ENCODE results near the gene APBA1. TPM values are rescaled to one million over a fixed set of nuclear protein-coding genes. Genes with fewer than 3 reads are reported as not detected.
"Not testable (repeated sequence)": the region's sequence is repeated elsewhere in the genome, so short reads cannot be mapped to it uniquely, and the experiment has no call there.

Gene APBA1
- total RNA-seq, 5 donors from 2014 or later (not counting 1 experiment from before 2014, with no cell fraction given) = 0.51 to 1.8 (median 0.78) TPM

DNA sequence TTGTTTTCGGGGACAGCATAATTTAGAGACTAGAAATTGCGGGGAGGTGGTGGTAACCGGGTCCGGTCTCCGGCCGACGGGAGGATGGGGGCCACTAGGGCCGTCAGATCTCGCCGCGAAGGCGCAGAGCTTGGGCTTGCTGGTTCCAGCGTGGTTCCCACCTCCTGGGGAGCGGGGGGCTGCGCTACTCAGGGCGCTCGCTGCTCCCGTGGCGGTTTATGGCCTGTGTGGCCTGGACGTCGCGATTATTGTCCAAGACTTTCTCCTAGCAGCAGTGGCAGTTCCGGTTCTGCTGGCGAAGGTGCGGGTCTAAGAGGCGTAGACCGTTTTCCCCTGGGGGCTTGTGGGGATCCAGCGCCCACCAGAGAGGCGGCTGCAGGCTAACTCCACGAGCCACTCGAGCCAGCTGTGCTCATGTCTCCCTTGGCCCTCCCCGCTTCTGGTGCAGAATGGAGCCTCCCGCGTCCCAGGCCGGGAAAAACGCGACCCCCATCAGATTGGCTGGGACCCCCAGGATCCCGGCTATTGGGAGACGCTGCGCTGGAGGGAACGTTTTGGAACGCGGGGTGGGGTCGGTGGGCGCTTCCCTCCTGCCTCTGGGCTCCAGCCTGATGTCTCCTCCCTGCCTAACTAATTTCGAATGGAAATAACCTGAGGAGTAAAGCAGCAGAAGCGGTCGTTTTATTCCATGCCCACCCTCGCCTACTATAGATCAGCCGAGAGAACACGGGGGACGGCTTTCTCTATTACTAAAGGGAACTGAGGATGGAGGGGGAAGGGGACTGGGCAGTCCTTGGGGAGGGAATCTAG lies 260.0 kb downstream of the APBA1 start:
- no peaks in the 10 kb centered on the region for H3K36me3 ChIP-seq (ENCODE audit: control insufficient read depth in 2 of 2, extremely low read depth in 1 of 2, insufficient read depth in 1 of 2, low read length in 1 of 2)
- Mint-ChIP-seq H3K36me3 (no peaks in the 10 kb centered on the region), H3K4me3 (no peak overlapping the region), H3K27ac (no peak overlapping the region), H3K9me3 (no peaks in the 10 kb centered on the region), H3K27me3 (peaks cover 3 to 5% of the 10 kb centered on the region in 2 donors), H3K4me1 (no peaks in the 10 kb centered on the region)
- peaks cover 0 to 7% of the 10 kb centered on the region in 2 experiments for H3K27me3 ChIP-seq (replicated peaks in 1 of 2; ENCODE audit: control insufficient read depth in 2 of 2, extremely low read depth in 1 of 2, insufficient read depth in 2 of 2, low read length in 1 of 2)
- H3K9me3 ChIP-seq = no peaks in the 10 kb centered on the region
- ChIA-PET POLR2A (no interaction called here), CTCF (interaction anchor here in 1 of 2 donors (0.7 to 1.1 kb wide), 2 partner anchors 10 to 376 kb away, joined by 5 to 6 read pairs; partner anchors contain the start of gene FXN)
- no peak for DNase-seq
- H3K4me3 ChIP-seq (ENCODE audit: control insufficient read depth in 1 of 2, extremely low read depth in 1 of 2, low read length in 1 of 2) = no peak overlapping the region
- H3K27ac ChIP-seq (ENCODE audit: low read length) = no peak overlapping the region
- H3K4me1 ChIP-seq (ENCODE audit: control insufficient read depth in 1 of 2, extremely low read depth in 1 of 2, insufficient read depth in 2 of 2, low read length in 2 of 2) = no peaks in the 10 kb centered on the region
- 74% methylated on average over 47 of the region's 52 CpGs for WGBS (ENCODE audit: insufficient coverage)
- no peak for ATAC-seq (replicated peaks in 1 of 4)

DNA sequence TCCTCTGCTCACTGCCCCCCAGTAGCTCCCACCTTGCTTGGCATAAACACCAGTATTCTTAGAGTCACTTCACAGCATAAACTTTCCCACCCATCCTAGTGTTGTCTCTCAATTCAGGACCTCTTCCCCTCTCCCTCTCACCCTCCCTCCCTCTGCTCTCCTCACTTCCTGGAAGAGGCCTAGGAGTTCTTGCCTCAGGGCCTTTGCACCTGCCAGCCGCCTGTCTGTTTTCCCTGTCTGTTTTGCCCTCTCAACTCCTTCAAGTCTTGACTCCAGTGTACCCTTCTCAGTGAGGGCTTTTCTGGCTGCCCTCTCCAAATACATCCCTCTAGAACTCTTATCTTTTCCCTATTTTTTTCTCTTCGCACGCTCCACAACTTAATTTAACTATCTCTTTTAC lies 260.9 kb downstream of the APBA1 start:
- no peaks in the 10 kb centered on the region for H3K36me3 Mint-ChIP-seq
- CTCF ChIA-PET = no interaction called here
- Histone ChIP-seq H3K27ac (ENCODE audit: low read length) (no peak overlapping the region), H3K27me3 (replicated peaks in 1 of 2; ENCODE audit: control insufficient read depth in 2 of 2, extremely low read depth in 1 of 2, insufficient read depth in 2 of 2, low read length in 1 of 2) (peaks cover 0 to 7% of the 10 kb centered on the region in 2 experiments), H3K9me3 (no peaks in the 10 kb centered on the region), H3K4me1 (ENCODE audit: control insufficient read depth in 1 of 2, extremely low read depth in 1 of 2, insufficient read depth in 2 of 2, low read length in 2 of 2) (no peaks in the 10 kb centered on the region), H3K36me3 (ENCODE audit: control insufficient read depth in 2 of 2, extremely low read depth in 1 of 2, insufficient read depth in 1 of 2, low read length in 1 of 2) (no peaks in the 10 kb centered on the region), H3K4me3 (ENCODE audit: control insufficient read depth in 1 of 2, extremely low read depth in 1 of 2, low read length in 1 of 2) (no peak overlapping the region)
- H3K27ac Mint-ChIP-seq = no peak overlapping the region
- H3K9me3 Mint-ChIP-seq = no peaks in the 10 kb centered on the region
- H3K27me3 Mint-ChIP-seq = peaks cover 3 to 5% of the 10 kb centered on the region in 2 donors
- no peak for DNase-seq
- H3K4me3 Mint-ChIP-seq = no peak overlapping the region
- ATAC-seq (replicated peaks in 1 of 4) = no peak
- WGBS (ENCODE audit: insufficient coverage) = 82% methylated on average over 1 of the region's 3 CpGs
- H3K4me1 Mint-ChIP-seq = no peaks in the 10 kb centered on the region
- POLR2A ChIA-PET = no interaction called here

DNA sequence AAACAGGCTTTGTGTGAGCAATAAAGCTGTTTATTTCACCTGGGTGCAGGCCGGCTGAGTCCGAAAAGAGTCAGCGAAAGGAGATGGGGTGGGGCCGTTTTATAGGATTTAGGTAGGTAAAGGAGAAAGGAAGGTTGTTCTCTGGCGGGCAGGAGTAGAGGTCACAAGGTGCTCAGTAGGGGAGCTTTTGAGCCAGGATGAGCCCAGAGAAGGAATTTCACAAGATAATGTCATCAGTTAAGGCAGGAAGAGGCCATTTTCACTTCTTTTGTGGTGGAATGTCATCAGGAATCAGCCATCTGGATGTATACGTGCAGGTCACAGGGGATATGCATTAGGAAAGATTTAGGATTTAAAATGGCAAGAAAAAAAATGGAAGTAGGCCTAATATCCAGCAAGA lies 262.2 kb downstream of the APBA1 start:
- H3K4me1 ChIP-seq (ENCODE audit: control insufficient read depth in 1 of 2, extremely low read depth in 1 of 2, insufficient read depth in 2 of 2, low read length in 2 of 2); H3K27me3 ChIP-seq (replicated peaks in 1 of 2; ENCODE audit: control insufficient read depth in 2 of 2, extremely low read depth in 1 of 2, insufficient read depth in 2 of 2, low read length in 1 of 2); CTCF ChIA-PET; H3K27ac ChIP-seq (ENCODE audit: low read length); H3K4me3 ChIP-seq (ENCODE audit: control insufficient read depth in 1 of 2, extremely low read depth in 1 of 2, low read length in 1 of 2); H3K27ac Mint-ChIP-seq; H3K36me3 ChIP-seq (ENCODE audit: control insufficient read depth in 2 of 2, extremely low read depth in 1 of 2, insufficient read depth in 1 of 2, low read length in 1 of 2); H3K9me3 Mint-ChIP-seq; H3K36me3 Mint-ChIP-seq; H3K9me3 ChIP-seq; POLR2A ChIA-PET; DNase-seq; H3K4me1 Mint-ChIP-seq; ATAC-seq (replicated peaks in 1 of 4); H3K4me3 Mint-ChIP-seq; H3K27me3 Mint-ChIP-seq: not testable (repeated sequence)
- 87% methylated on average over 6 of the region's 6 CpGs for WGBS (ENCODE audit: insufficient coverage)

GRCh38 chr9:69400470-69400869 lies 271.7 kb downstream of the APBA1 start:
- no peak overlapping the region for H3K4me3 Mint-ChIP-seq
- H3K27me3 Mint-ChIP-seq = peaks cover 8 to 20% of the 10 kb centered on the region in 2 donors
- H3K36me3 Mint-ChIP-seq = no peaks in the 10 kb centered on the region
- DNase-seq = no peak
- ChIA-PET CTCF (no interaction called here), POLR2A (no interaction called here)
- no peaks in the 10 kb centered on the region for H3K9me3 ChIP-seq
- no peak for ATAC-seq (replicated peaks in 1 of 4)
- H3K27ac ChIP-seq (ENCODE audit: low read length) = no peak overlapping the region
- H3K27ac Mint-ChIP-seq = no peak overlapping the region
- H3K4me1 Mint-ChIP-seq = no peaks in the 10 kb centered on the region
- no peaks in the 10 kb centered on the region for H3K36me3 ChIP-seq (ENCODE audit: control insufficient read depth in 2 of 2, extremely low read depth in 1 of 2, insufficient read depth in 1 of 2, low read length in 1 of 2)
- no peaks in the 10 kb centered on the region for H3K4me1 ChIP-seq (ENCODE audit: control insufficient read depth in 1 of 2, extremely low read depth in 1 of 2, insufficient read depth in 2 of 2, low read length in 2 of 2)
- H3K27me3 ChIP-seq (replicated peaks in 1 of 2; ENCODE audit: control insufficient read depth in 2 of 2, extremely low read depth in 1 of 2, insufficient read depth in 2 of 2, low read length in 1 of 2) = peaks cover 0 to 3% of the 10 kb centered on the region in 2 experiments
- WGBS (ENCODE audit: insufficient coverage) = no CpG with 5 or more reads among the region's 1 CpG
- H3K9me3 Mint-ChIP-seq = peaks cover 0 to 3% (median 0%) of the 10 kb centered on the region in 3 donors
- no peak overlapping the region for H3K4me3 ChIP-seq (ENCODE audit: control insufficient read depth in 1 of 2, extremely low read depth in 1 of 2, low read length in 1 of 2)

DNA sequence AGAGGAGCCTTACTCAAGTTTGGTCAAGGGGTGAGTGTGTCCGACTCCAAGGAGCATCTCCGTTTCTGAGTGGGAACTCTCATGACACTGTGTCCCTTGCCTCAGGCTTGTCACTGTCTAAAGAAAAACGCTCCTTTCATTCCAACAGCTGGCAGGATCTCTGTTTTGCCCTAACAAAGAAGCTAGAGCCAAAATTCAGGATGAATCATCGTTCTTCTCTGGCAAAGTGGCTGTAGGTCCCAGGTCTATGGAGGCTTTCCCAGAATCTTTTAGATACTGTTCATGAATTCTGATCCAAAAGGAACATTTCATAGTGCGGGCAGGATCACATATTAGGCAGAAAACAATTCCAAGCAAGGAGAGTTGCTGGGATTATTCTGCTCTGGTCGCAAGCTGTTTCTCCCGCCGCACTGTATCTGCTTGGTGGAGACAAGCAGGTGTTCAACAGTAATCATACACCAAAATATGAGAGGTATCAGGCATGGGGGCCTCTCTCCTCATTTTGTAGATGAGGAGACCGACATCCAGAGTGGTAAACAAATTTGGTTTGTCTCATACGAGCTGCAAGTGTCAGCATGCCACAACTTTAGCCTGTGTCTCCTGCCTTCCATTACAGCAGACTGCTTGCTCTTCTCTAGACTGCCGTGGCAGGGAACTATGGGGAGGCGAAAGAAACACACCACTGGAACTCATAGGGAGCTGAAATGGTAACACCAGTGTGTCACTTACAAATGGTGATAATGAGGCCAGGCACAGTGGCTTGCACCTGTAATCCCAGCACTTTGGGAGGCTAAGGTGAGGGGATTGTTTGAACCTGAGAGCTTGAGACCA lies 274.6 kb downstream of the APBA1 start:
- ChIA-PET POLR2A (no interaction called here), CTCF (no interaction called here)
- H3K27me3 Mint-ChIP-seq = peaks cover 6 to 10% of the 10 kb centered on the region in 2 donors
- H3K4me3 ChIP-seq (ENCODE audit: control insufficient read depth in 1 of 2, extremely low read depth in 1 of 2, low read length in 1 of 2) = no peak overlapping the region
- H3K27ac ChIP-seq (ENCODE audit: low read length) = no peak overlapping the region
- no peaks in the 10 kb centered on the region for H3K4me1 Mint-ChIP-seq
- no peaks in the 10 kb centered on the region for H3K36me3 ChIP-seq (ENCODE audit: control insufficient read depth in 2 of 2, extremely low read depth in 1 of 2, insufficient read depth in 1 of 2, low read length in 1 of 2)
- peaks cover 0 to 3% (median 0%) of the 10 kb centered on the region in 3 donors for H3K9me3 Mint-ChIP-seq
- H3K4me3 Mint-ChIP-seq = no peak overlapping the region
- no peaks in the 10 kb centered on the region for H3K4me1 ChIP-seq (ENCODE audit: control insufficient read depth in 1 of 2, extremely low read depth in 1 of 2, insufficient read depth in 2 of 2, low read length in 2 of 2)
- no peaks in the 10 kb centered on the region for H3K36me3 Mint-ChIP-seq
- no peak for ATAC-seq (replicated peaks in 1 of 4)
- 69% methylated on average over 6 of the region's 12 CpGs for WGBS (ENCODE audit: insufficient coverage)
- no peak overlapping the region for H3K27ac Mint-ChIP-seq
- H3K27me3 ChIP-seq (replicated peaks in 1 of 2; ENCODE audit: control insufficient read depth in 2 of 2, extremely low read depth in 1 of 2, insufficient read depth in 2 of 2, low read length in 1 of 2) = peaks cover 0 to 6% of the 10 kb centered on the region in 2 experiments
- no peak for DNase-seq
- H3K9me3 ChIP-seq = no peaks in the 10 kb centered on the region

DNA sequence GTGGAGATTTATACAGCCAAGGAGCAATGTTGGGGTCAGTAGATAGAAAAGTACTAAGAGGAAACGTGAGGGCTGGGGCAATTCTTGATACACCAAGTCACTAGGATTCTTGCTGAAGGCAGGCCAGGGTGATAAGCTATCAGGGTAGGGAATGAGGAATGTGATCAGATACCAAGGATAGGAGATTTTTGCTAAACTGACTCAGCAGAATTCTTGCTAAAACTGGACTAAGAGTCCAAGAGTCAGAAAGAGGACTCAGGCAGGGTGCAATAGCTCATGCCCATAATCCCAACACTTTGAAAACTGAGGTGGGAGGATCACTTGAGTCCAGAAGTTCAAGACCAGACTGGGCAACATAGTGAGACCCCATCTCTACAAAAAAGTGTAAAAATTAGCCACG lies 275.4 kb downstream of the APBA1 start:
- Mint-ChIP-seq H3K4me3 (no peak overlapping the region), H3K27ac (no peak overlapping the region), H3K4me1 (no peaks in the 10 kb centered on the region), H3K36me3 (no peaks in the 10 kb centered on the region), H3K9me3 (peaks cover 0 to 2% (median 0%) of the 10 kb centered on the region in 3 donors), H3K27me3 (peaks cover 6 to 17% of the 10 kb centered on the region in 2 donors)
- ATAC-seq (replicated peaks in 1 of 4) (no peak), DNase-seq (no peak)
- no peaks in the 10 kb centered on the region for H3K4me1 ChIP-seq (ENCODE audit: control insufficient read depth in 1 of 2, extremely low read depth in 1 of 2, insufficient read depth in 2 of 2, low read length in 2 of 2)
- CTCF ChIA-PET = no interaction called here
- H3K36me3 ChIP-seq (ENCODE audit: control insufficient read depth in 2 of 2, extremely low read depth in 1 of 2, insufficient read depth in 1 of 2, low read length in 1 of 2) = no peaks in the 10 kb centered on the region
- peaks cover 0 to 10% of the 10 kb centered on the region in 2 experiments for H3K27me3 ChIP-seq (replicated peaks in 1 of 2; ENCODE audit: control insufficient read depth in 2 of 2, extremely low read depth in 1 of 2, insufficient read depth in 2 of 2, low read length in 1 of 2)
- no peak overlapping the region for H3K4me3 ChIP-seq (ENCODE audit: control insufficient read depth in 1 of 2, extremely low read depth in 1 of 2, low read length in 1 of 2)
- H3K9me3 ChIP-seq = no peaks in the 10 kb centered on the region
- no peak overlapping the region for H3K27ac ChIP-seq (ENCODE audit: low read length)
- POLR2A ChIA-PET = no interaction called here
- 71% methylated on average over 2 of the region's 2 CpGs for WGBS (ENCODE audit: insufficient coverage)

Measured in T-cell (primary cell).